ENCODE results near the gene EEIG1. TPM values are rescaled to one million over a fixed set of nuclear protein-coding genes. Genes with fewer than 3 reads are reported as not detected.

The EEIG1 gene
- total RNA-seq, 1 experiment from 2014 or later, result 35.5 TPM

- DNase-seq (ENCODE audit: low read depth), result no peak
Measured at GRCh38 chr9:127974769-127975261, 6.0 kb downstream of the EEIG1 start.

GRCh38 chr9:127974001-127974768 lies 6.6 kb downstream of the EEIG1 start:
- DNase-seq (ENCODE audit: low read depth), result no peak

GRCh38 chr9:127973169-127974000 lies 7.4 kb downstream of the EEIG1 start:
- no peak for DNase-seq (ENCODE audit: low read depth)

GRCh38 chr9:127972236-127972871 lies 8.4 kb downstream of the EEIG1 start:
- DNase-seq (ENCODE audit: low read depth), result no peak

DNA sequence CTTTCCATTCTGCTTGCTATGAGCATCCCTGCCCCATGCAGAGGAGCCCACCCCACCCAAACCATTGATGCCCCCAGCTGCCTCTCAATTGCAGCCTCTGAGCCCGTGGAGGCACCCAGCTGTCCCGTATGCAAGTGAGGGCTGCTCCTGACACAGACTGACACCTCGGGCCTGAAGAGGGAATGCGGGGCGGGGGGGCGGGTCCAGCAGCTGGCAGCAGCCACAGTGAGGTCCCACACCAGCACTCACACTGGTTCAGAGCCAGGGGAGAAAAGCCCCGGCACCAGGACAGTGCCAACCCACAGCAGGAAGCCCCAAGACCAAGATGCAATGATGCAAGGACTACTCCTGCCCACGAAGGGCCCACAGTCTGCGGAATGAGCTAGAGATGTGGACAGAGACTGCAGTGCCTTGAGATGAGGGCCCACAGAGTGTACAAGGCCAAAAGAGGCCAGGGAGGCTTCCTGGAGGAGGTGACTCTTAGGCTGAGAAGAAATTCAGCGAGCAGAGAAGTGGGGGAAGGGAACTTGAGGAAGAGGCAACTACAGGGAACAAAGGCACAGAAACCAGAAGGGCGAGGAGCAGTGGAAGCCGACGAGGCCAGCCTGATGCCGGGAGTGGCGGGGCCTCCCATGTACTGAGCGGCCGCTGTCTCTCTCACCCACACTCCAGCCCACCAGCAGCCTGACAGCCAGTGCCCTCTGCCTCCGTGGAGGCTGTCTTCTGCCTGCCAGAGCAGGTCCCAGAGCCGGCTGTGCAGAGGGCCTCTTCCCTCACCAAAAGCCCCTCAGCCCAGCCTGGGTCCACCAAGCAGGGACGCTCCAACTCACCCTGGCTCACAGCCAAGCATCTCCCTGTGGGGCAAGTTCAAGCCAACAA lies 9.2 kb downstream of the EEIG1 start:
- DNase-seq (ENCODE audit: low read depth), result no peak

DNA sequence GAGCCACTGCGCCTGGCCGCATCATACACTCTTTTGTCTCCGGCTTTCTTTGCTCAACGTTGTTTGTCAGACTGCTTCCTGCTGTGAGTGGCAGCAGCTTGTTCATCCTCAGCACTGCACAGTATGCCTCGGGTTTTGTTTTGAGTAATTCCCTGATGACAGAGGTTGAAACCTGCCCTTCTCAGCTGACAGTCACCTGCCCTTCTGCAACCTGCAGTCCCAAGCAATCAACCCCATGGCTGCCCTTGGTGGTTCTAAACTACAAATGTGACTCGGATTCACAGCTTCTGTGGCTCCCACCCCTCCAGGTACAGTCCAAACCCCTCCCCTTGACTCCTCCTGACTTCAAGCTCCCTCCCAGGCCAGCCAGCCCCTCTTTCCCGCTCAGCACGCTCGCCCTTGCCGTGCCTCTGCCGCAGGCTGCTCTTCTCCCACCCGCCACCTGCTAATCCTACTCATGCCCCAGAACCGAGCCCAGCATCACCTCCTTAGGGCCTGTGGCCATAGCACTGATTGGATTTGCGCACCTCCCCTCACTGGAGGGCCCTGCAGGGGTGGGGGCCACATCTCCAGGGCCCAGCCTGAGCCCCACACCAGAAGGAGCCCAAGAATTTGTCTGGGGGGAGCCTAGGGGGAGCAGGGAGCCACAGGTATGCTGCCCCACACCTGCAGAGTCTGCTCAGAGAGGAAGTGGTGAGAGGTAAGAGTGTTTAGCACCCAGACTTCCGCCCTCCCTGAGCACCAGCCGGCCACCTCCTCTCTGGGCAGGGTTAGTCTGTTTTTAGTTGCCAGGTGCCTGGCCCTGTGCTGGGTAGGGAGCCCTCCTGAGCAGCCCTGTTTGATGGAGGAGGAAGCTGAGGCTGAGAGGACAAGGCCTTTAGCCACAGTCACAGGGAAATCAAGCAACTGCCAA lies 10.1 kb downstream of the EEIG1 start:
- no peak for DNase-seq (ENCODE audit: low read depth)

DNA sequence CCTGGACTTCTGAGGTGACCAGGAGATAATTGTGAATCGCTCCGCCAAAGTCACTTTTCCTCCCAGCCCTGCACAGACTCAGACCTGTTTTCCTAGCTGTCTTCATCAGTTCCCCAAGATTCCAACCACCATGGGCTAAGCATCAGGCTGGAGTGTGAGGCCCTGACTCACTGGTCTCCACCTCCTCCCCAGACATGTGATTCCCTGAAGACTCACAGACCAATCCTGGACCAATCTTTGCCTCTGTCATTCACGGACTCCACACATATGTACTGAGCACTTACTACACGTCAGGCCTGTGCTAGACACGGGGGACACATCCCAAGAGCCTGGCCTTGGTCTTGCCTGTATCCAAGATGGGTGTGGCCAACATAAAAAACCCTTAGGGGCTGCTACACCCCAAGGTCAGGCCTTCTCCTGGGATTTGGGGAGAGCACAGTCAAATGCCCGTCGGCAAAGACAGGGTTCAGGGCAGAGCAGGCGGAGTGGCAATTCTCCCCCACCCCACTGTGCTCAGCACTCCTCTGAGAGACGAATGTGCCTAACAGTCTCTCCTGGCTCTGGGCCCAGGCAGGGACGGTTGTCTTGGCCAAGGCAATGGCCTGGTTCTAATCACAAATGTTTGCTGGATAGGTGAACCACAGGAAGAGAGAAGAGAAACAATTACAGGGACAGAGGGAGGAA lies 11.9 kb downstream of the EEIG1 start:
- DNase-seq (ENCODE audit: low read depth), result peak; percentile 81

DNA sequence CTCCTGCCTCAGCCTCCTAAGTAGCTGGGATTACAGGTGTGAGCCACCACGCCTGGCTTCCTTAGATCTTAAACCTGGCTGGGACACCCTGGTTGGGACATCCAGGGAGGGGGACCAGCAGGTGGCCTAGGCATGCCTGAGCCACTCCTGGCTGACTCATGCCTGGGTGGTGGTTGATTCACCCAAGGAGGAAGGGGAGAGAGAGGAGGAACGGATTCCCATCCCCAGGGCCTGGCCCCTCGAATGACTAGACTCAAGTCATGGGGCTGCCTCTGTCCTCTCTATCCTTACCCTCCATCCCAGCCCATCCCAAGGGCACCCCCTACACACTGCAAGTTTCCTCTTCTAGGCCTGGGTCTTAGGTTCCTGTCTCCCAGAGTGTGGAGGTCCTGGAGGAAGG lies 12.7 kb downstream of the EEIG1 start:
- peak; percentile 79 for DNase-seq (ENCODE audit: low read depth)

- DNase-seq (ENCODE audit: low read depth), result no peak
Measured at GRCh38 chr9:127967151-127967809, 13.5 kb downstream of the EEIG1 start.

DNA sequence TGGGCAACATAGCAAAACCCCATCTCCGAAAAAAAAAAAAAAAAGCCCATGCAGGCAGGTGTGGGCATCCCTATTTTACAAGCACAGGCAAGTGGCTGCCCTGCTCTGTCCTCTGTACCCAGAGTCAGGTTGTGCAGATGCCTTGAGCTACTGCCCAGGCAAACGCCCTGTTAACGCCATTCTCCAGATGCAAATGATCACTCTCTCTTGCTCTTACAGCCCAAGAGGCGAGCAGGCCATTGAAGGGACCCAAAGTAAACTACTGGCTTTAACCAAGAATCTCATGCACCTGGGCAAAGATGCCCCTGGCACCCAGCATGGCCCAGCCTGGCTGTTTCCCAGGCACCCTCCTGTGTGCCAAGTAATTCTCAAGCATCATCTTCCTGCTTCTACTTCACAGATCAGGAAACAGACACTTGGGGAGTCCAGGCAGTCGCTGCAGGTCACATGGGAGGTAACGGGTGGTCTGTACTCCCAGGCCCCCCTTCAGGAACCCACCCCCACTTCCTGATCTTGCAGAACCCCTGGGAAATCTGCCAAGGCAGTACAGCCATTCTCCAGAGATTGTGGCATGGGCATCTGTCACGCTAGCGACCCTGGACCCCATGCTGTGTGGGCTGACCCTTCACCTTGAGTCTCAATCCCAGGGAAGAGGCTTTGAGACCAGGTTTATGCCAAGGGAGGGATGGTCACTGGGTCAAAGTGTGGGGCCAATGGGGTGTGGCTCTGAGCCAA lies 14.2 kb downstream of the EEIG1 start:
- no peak for DNase-seq (ENCODE audit: low read depth)

GRCh38 chr9:127965953-127966352 lies 14.8 kb downstream of the EEIG1 start:
- no peak for DNase-seq (ENCODE audit: low read depth)

GRCh38 chr9:127963359-127964064 lies 17.3 kb downstream of the EEIG1 start:
- no peak for DNase-seq (ENCODE audit: low read depth)

- DNase-seq (ENCODE audit: low read depth), result no peak
Measured at GRCh38 chr9:127963041-127963358, 17.8 kb downstream of the EEIG1 start.

GRCh38 chr9:127962278-127962677 lies 18.5 kb downstream of the EEIG1 start:
- DNase-seq (ENCODE audit: low read depth), result no peak

- no peak for DNase-seq (ENCODE audit: low read depth)
Measured at GRCh38 chr9:127961613-127962155, 19.1 kb downstream of the EEIG1 start.

- DNase-seq (ENCODE audit: low read depth), result no peak
Measured at GRCh38 chr9:127961155-127961490, 19.7 kb downstream of the EEIG1 start.

- no peak for DNase-seq (ENCODE audit: low read depth)
Measured at GRCh38 chr9:127960410-127961154, 20.2 kb downstream of the EEIG1 start.

Measured in M059J (cell line).